Measurements from ENCODE around the gene KATNIP.

Gene KATNIP

GRCh38 chr16:27585200-27585599 lies 35.3 kb downstream of the KATNIP start:
- no peak for DNase-seq

DNA sequence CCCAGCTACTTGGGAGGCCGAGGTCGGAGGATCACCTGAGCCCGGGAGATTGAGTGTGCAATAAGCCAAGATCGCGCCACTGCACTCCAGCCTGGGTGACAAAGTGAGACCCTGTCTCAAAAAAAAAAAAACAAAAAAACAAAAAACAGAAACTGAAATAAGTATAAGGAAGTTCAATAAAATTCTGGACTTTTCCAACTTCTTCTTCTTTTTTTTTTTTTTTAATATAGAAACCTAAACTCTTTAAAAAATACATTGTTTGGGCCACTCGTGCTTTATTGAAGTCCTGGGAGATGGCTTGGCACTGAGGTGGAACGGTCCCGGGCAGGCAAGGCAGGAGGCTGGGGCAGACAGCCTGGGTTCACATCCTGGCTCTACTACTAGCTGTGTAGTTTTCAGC lies 36.8 kb downstream of the KATNIP start:
- no peak for DNase-seq

DNA sequence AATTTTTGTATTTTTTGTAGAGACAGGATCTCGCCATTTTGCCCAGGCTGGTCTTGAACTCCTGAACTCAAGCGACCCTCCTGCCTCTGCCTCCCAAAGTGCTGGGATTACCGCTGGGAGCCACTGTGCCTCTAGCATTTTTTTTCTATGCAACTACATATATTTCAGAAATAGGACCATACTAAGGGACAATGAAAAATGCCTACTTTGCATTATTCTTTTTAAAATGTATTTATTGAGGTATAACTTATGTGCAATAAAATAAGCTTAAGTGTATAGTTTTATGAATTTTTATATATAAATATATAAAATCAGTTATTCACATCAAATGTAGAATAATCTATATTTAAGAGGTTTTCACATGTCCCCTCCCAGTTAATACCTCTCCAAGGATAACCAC lies 38.1 kb downstream of the KATNIP start:
- no peak for DNase-seq

DNA sequence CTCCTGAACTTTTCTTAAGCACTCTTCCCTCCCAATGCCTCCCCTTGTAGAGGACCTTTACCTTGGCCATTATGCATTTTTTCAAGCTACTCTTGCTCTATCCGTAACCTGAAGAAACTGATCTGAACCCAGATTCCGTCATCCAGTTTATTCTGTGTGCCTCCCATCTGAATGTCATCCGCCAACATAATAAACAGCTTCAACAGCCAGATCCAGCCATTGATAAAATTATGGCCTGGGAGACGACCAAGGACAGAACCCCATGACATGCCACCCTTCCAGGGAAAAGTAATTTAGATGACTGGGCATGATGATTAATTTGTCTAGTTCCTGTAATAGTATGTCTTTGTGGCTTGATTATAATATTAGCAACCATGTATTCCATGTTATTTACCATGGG lies 41.9 kb downstream of the KATNIP start:
- no peak for DNase-seq

DNA sequence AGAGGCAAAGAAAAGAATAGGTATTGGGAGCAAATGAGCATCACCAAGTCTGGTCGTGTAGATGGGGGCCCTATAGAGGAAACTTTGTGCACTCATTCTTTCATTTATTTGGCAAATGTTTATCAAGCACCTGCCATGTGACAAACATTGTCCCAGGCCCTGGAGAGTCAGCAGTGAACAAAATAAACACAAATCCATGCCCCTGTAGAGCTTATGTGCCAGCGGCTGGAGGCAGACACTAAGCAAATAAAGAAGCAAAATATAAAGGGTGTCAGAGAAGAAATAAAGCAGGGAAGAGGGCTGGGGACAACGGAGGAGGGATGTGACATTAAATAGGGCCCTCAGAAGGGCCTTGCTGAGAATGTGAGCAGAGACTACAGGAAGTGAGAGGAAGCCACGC lies 45.5 kb downstream of the KATNIP start:
- DNase-seq: no peak

- DNase-seq: no peak
Measured at GRCh38 chr16:27595993-27596392, 46.0 kb downstream of the KATNIP start.

- no peak for DNase-seq
Measured at GRCh38 chr16:27596411-27596810, 46.5 kb downstream of the KATNIP start.

- DNase-seq: no peak
Measured at GRCh38 chr16:27597361-27597760, 47.4 kb downstream of the KATNIP start.

- no peak for DNase-seq
Measured at GRCh38 chr16:27598220-27598619, 48.3 kb downstream of the KATNIP start.

GRCh38 chr16:27598931-27599565 lies 49.1 kb downstream of the KATNIP start:
- DNase-seq: no peak

DNA sequence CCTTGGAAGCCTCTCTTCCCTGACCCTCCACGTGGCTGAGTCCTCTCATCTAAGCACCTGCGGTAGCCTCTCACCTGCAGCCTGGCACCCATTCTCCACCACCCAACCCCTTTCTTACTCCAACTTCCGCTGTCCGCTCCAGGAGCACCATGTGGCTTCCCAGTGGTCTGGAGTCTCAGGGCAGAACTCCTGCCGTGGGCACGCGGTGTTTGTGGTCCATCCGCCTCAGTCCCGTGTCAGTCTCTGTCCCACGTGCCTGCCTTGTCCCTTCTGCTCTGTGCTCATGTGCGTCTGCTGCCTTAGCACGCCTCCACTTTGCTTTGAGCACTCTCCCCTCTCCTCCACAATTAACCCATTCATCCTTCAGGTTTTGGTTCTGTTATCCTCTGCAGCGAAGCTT lies 49.7 kb downstream of the KATNIP start:
- no peak for DNase-seq
